AG09309 (cell line): Measurements from ENCODE around the gene NR2F2.

Experiments used
- DNase-seq: peaks from one replicate; pipeline ENCODE4 v3.0.0-alpha.2; 2010; ENCODE audit warnings: low read depth
- H3K4me3 ChIP-seq: 2 replicates; pipeline ENCODE4 v1.5.1; 2011; ENCODE audit warnings: mild to moderate bottlenecking, low read depth, low read length, moderate library complexity; ENCODE audit not compliant: control insufficient read depth
- CTCF ChIP-seq: IDR thresholded peaks from 2 replicates; pipeline ENCODE4 v1.5.1; 2011; ENCODE audit warnings: mild to moderate bottlenecking, low read depth, low read length, inconsistent platforms; ENCODE audit not compliant: insufficient read depth, control insufficient read depth; ENCODE audit errors: missing control alignments

The NR2F2 gene

DNA sequence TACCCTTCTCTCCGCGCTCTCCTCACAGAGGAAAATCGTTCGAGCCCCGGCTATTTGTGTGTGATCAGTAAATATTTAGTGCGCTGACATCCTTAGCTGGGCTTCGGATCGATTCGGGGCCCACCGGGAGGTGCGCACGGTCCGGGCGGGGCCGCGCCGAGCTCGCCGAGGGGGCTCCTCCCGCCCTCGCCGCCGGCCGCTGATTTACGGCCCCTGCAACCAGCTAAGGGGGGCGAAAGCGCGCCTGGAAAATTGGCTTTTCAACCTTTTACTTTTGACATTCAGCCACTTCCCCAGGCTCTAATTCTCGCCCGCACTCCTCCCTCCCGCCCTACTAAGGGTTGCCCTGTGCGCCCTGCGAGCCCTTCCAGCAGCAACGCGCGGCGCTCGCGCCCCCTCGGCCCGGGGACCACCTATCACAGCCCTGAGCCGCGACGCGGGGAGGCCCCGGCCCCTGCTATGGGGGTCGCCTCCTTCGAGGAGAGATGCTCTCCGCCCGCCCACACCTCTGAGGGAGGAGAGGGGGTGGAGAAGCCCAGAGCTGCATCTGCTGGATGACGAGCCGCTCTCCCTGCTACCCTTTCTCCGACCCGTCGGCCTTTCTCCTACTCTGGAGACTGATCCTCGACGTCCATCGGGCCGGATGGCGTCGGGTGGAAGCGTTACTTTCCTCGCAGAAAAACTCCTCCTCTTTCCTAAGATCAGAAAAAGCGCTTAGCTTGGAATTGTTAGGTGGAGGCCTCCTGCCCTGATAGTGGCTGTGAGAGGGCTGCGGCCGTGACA, 7.8 kb upstream of the NR2F2 start:
- H3K4me3 ChIP-seq: peak overlapping the region; percentile 24; the same call in 1 of the 2 replicates
- no peak for TF ChIP-seq CTCF
- DNase-seq: no peak

GRCh38 chr15:96323319-96324145, 7.0 kb upstream of the NR2F2 start:
- TF ChIP-seq CTCF: no peak
- no peak for DNase-seq
- H3K4me3 ChIP-seq: no peak overlapping the region

DNA sequence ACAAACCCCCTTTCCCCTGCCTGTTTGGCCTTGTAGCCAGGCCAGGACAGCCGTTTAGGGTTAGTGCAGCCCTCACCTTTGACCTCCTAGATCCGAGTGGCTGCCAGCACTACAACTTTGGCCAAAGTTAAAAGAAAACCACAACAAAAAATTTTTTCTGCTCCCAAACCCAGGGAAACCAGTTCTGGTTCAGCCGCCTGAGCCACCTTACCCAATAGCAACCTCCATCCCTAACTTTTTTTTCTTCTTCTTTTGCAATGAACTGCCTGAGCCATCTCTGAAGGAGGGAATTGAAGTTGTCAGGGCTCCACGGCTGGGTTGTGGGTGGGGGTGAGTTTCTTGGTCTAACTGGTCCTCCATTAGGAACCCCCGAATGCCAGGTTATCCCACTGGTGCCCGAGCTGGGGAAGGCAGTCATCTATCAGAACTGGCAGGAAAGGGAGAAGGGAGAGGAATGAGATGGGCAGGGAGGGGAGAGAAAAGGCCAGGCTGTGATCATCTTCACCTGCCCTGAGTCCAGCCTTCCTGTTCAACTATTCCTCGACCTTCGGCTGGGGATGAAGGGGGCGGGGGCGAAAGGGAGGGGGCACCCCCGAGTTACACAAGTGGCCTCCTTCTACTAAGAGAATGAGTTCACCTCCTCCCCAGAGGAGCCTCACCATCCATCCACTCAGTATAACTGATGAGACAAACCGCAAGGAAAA, 6.2 kb upstream of the NR2F2 start:
- H3K4me3 ChIP-seq: peak overlapping the region; percentile 0
- DNase-seq: no peak
- no peak for TF ChIP-seq CTCF

GRCh38 chr15:96324940-96325540, 5.5 kb upstream of the NR2F2 start:
- peak overlapping the region; percentile 85 for H3K4me3 ChIP-seq
- TF ChIP-seq CTCF: no peak
- DNase-seq: no peak

DNA sequence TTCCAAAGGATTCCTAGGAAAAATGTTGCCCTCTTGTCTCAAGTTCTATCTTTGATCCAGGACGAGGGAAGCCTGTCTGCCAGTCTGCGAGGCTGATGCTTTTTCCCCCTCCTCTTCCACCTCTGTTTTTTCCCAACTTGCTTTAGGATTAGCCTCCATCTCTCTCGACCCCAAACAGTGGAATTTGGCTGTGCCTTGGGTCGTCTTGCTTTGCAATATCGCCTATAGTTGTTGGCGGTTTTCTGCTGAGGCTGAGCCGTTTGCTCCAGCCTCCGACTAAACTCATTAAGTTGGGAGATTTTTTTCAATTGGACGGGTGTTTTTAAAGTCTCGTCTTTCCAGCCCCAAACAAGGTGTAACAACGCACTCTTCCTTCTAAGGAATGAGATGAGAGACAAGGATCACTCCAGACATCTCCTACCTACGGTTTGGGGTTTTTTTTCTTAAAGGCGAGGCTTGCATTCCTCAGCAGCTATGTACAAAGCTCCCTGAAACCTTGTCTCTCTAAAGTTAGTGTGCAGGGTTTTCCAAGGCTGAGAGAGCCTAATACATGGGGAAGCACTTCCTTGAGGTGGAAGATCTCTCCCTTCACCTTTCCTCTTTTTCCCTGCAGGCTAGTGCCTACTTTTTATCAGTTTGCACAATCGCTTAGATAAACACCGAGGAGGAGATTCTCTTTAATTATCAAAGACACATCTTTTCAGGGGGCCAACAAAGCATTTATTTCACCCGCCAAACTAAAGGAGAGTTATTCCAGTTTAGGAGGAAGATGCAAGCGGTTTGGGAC, 4.8 kb upstream of the NR2F2 start:
- TF ChIP-seq CTCF: no peak
- no peak for DNase-seq
- H3K4me3 ChIP-seq: peak overlapping the region; percentile 85
